ENCODE data around the gene PHLDB3.

DNA sequence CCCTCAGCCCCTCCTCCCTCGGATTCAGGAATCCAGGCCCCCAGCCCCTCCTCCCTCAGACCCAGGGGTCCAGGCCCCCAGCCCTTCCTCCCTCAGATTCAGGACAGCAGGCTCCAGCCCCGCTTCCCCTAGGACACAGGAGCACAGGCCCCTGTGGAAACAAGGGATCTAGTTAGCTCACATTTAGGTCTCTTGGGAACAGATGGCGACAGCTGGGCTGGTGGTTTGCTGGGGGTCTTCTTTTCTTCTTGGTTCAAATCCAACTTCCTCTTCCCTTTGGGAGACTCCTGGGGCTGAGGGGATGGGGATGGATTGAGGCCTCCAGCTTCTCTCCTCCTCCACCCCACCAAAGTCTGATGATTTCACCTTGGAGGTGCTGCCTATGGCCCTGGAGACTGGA, 48.1 kb upstream of the PHLDB3 start:
- TF ChIP-seq, protein P1, sequence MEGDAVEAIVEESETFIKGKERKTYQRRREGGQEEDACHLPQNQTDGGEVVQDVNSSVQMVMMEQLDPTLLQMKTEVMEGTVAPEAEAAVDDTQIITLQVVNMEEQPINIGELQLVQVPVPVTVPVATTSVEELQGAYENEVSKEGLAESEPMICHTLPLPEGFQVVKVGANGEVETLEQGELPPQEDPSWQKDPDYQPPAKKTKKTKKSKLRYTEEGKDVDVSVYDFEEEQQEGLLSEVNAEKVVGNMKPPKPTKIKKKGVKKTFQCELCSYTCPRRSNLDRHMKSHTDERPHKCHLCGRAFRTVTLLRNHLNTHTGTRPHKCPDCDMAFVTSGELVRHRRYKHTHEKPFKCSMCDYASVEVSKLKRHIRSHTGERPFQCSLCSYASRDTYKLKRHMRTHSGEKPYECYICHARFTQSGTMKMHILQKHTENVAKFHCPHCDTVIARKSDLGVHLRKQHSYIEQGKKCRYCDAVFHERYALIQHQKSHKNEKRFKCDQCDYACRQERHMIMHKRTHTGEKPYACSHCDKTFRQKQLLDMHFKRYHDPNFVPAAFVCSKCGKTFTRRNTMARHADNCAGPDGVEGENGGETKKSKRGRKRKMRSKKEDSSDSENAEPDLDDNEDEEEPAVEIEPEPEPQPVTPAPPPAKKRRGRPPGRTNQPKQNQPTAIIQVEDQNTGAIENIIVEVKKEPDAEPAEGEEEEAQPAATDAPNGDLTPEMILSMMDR (IDR thresholded peaks at IDR 0.05) = no peak
- no peak for TF ChIP-seq POLR2AphosphoS5 (IDR thresholded peaks at IDR 0.05)
